Measurements from ENCODE around the gene TMEM183A. TPM values are rescaled to one million over a fixed set of nuclear protein-coding genes. Genes with fewer than 3 reads are reported as not detected.

TMEM183A gene
- total and polyA plus RNA-seq, 10 of the 15 experiments (the other 5 are each of a cell fraction or from before 2014, with no cell fraction given), result 12.3 to 103 (median 66.3) TPM

DNA sequence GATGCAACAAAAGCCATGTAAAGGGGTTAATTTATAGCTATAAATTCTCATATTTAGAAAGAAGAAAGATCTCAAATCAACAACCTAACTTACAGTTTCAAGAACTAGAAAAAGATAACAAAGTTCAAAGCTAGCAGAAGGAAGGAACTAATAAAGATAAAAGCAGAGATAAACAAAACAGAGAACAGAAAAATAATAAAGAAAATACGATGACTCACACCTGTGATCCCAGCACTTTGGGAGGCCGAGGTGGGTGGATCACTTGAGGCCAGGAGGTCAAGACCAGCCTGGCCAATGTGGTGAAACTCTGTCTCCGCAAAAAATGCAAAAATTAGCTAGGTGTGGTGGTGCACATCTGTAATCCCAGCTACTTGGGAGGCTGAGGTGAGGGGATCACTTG lies 12.4 kb upstream of the TMEM183A start:
- H3K79me2 ChIP-seq (ENCODE audit: control insufficient read depth, insufficient read depth, low read length), result no peaks in the 10 kb centered on the region
- H3K27me3 ChIP-seq (replicated peaks in 1 of 2; ENCODE audit: control insufficient read depth in 2 of 2, insufficient read depth in 2 of 2, low read length in 1 of 2), result no peaks in the 10 kb centered on the region
- ChIA-PET RAD21 (ENCODE audit: unreplicated experiment) (no interaction called here), POLR2A (no interaction called here), CTCF (interaction anchor here (0.9 to 1.4 kb wide), 6 partner anchors 13 to 275 kb away, joined by 3 to 4 read pairs (median 4); no protein-coding TSS in a partner anchor), SMC1A (ENCODE audit: uncharacterized antibody, unreplicated experiment) (interaction anchor here (0.7 kb wide), 1 partner anchor 290 kb away, joined by 3 read pairs; no protein-coding TSS in a partner anchor)
- WGBS (ENCODE audit: insufficient coverage, insufficient replicate concordance, low lambda C conversion rate, missing lambda C conversion rate), result 42% methylated on average over 3 of the region's 3 CpGs
- no peak overlapping the region for H3K4me2 ChIP-seq (ENCODE audit: control insufficient read depth, insufficient read depth)
- H3K27ac ChIP-seq (ENCODE audit: control insufficient read depth, insufficient read depth), result no peak overlapping the region
- in situ Hi-C loops (cut with MboI), result no loop called here
- no peaks in the 10 kb centered on the region for H3K36me3 ChIP-seq (ENCODE audit: control insufficient read depth in 2 of 2, insufficient read depth in 2 of 2, low read length in 1 of 2)
- FAIRE-seq (no peak), DNase-seq (ENCODE audit: low read depth, low spot score) (no peak), ATAC-seq (no peak)
- no TSS peak for BruUV-seq (replicated peaks)
- intact Hi-C loops (cut with micrococcal nuclease; ENCODE audit: unreplicated experiment), result loop anchor here (5.0 to 10.0 kb wide), 2 partner anchors 107 to 270 kb away; partner anchors contain the start of gene RABIF
- TF ChIP-seq CBX5 (IDR thresholded peaks at IDR 0.05; ENCODE audit: low read depth), result no peak
- TF ChIP-seq SREBF1 (IDR thresholded peaks at IDR 0.05; ENCODE audit: low read length), result no peak
- TF ChIP-seq RFX5 (IDR thresholded peaks at IDR 0.05; ENCODE audit: low read depth, low read length), result no peak
- TF ChIP-seq CREM (IDR thresholded peaks at IDR 0.05; ENCODE audit: low read depth), result no peak
- no peak for TF ChIP-seq EED (IDR thresholded peaks at IDR 0.05; ENCODE audit: low read depth)
- TF ChIP-seq ZNF274 (IDR thresholded peaks at IDR 0.05; ENCODE audit: insufficient read depth, insufficient read length), result no peak
- TF ChIP-seq SPI1 (IDR thresholded peaks at IDR 0.05; ENCODE audit: borderline replicate concordance, insufficient read depth, low read depth, low read length), result no peak
- no peak for TF ChIP-seq ESRRA (IDR thresholded peaks at IDR 0.05; ENCODE audit: low read length)
- TF ChIP-seq, protein P1, sequence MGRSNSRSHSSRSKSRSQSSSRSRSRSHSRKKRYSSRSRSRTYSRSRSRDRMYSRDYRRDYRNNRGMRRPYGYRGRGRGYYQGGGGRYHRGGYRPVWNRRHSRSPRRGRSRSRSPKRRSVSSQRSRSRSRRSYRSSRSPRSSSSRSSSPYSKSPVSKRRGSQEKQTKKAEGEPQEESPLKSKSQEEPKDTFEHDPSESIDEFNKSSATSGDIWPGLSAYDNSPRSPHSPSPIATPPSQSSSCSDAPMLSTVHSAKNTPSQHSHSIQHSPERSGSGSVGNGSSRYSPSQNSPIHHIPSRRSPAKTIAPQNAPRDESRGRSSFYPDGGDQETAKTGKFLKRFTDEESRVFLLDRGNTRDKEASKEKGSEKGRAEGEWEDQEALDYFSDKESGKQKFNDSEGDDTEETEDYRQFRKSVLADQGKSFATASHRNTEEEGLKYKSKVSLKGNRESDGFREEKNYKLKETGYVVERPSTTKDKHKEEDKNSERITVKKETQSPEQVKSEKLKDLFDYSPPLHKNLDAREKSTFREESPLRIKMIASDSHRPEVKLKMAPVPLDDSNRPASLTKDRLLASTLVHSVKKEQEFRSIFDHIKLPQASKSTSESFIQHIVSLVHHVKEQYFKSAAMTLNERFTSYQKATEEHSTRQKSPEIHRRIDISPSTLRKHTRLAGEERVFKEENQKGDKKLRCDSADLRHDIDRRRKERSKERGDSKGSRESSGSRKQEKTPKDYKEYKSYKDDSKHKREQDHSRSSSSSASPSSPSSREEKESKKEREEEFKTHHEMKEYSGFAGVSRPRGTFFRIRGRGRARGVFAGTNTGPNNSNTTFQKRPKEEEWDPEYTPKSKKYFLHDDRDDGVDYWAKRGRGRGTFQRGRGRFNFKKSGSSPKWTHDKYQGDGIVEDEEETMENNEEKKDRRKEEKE (IDR thresholded peaks at IDR 0.05), result no peak
- no peak for TF ChIP-seq SREBF2 (IDR thresholded peaks at IDR 0.05; ENCODE audit: low read length)
- TF ChIP-seq NRF1 (conservative IDR thresholded peaks at IDR 0.05; ENCODE audit: low read depth, low read length), result no peak
- TF ChIP-seq SMARCA5 (IDR thresholded peaks at IDR 0.05), result no peak
- TF ChIP-seq NBN (IDR thresholded peaks at IDR 0.05), result no peak
- peaks cover 5% of the 10 kb centered on the region; the same call in 1 of the 2 replicates for H3K4me1 ChIP-seq (ENCODE audit: control insufficient read depth, insufficient read depth, low read length)
- H2AFZ ChIP-seq (ENCODE audit: control insufficient read depth, low read depth, low read length), result no peak overlapping the region
- no peaks in the 10 kb centered on the region for H4K20me1 ChIP-seq (ENCODE audit: control insufficient read depth, insufficient read depth)
- no peaks in the 10 kb centered on the region for H3K9me3 ChIP-seq (replicated peaks; ENCODE audit: control insufficient read depth, insufficient read depth, low read length)
- H3K4me3 ChIP-seq, result no peak overlapping the region
- H3K9ac ChIP-seq (ENCODE audit: control insufficient read depth, insufficient read depth, low read length), result no peak overlapping the region

Measured in GM12878 (cell line).